ENCODE results near the gene SPPL3.

The SPPL3 gene

DNA sequence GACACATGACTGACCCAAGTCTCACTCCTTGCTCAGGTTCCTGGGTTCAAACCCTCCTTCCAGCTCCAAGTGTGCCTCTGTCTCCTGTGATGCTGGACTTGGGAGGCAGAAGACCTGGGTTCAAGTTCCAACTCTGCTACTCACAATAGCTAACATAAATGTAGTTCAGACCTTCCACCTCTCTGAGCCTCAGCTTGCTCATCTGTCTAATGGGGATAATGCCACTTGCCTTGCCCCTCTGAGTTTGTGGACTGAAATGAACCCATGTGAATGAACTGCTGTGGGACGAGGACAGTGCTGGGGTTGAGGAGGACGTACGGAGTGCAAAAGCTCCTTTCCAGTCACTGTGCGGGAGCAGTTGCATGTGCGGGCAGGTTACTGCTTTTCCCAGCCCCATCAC lies 137.6 kb downstream of the SPPL3 start:
- in situ Hi-C loops (cut with MboI; ENCODE audit: low pct_unique_long_range_greater_than_20kb, low sequenced_read_pairs): no loop called here
- DNase-seq: no peak

DNA sequence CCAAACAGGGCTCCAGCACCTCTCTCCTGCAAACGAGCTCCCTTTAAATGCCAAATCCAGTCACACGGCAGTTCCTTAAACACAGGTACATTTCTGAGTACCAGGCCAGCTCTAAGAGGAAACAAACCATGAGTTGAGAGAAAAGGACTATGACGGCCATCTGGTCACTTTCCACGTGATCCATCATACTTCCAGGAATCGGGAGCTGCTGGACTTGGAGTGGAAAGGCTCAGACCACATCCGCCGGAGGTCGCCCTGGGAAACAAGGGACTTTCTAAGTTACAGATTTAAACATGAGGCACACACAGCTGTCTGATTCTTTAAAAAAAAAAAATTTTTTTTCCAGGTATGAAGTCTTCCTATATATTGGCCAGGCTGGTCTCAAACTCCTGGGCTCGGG lies 139.3 kb downstream of the SPPL3 start:
- in situ Hi-C loops (cut with MboI; ENCODE audit: low pct_unique_long_range_greater_than_20kb, low sequenced_read_pairs): no loop called here
- no peak for DNase-seq

GRCh38 chr12:120763250-120763649 lies 140.9 kb downstream of the SPPL3 start:
- no peak for DNase-seq
- in situ Hi-C loops (cut with MboI; ENCODE audit: low pct_unique_long_range_greater_than_20kb, low sequenced_read_pairs): no loop called here

GRCh38 chr12:120762086-120762485 lies 142.1 kb downstream of the SPPL3 start:
- in situ Hi-C loops (cut with MboI; ENCODE audit: low pct_unique_long_range_greater_than_20kb, low sequenced_read_pairs): no loop called here
- DNase-seq: no peak

DNA sequence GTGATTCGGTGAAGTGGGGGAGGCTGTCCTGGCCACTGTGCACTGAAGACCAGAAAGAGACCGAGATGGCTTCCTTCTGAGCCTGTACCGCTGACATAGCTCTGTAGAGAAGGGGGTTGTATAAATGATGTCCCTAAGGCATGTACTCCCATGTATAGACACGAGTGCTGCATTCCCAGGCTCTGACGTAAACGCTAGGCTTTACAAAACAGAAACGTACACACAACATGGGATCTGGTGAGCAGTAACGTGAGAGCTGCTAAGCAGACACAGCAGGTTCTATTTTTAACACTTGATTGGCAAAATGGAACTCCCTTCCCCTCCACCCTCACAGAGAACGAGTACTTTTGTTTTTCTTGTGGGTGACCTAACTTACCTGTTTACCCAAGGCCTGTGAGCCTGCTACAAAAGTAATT lies 142.6 kb downstream of the SPPL3 start:
- no peak for DNase-seq
- in situ Hi-C loops (cut with MboI; ENCODE audit: low pct_unique_long_range_greater_than_20kb, low sequenced_read_pairs): no loop called here

- in situ Hi-C loops (cut with MboI; ENCODE audit: low pct_unique_long_range_greater_than_20kb, low sequenced_read_pairs): no loop called here
- DNase-seq: no peak
Observed at GRCh38 chr12:120760349-120761254, 143.6 kb downstream of the SPPL3 start.

DNA sequence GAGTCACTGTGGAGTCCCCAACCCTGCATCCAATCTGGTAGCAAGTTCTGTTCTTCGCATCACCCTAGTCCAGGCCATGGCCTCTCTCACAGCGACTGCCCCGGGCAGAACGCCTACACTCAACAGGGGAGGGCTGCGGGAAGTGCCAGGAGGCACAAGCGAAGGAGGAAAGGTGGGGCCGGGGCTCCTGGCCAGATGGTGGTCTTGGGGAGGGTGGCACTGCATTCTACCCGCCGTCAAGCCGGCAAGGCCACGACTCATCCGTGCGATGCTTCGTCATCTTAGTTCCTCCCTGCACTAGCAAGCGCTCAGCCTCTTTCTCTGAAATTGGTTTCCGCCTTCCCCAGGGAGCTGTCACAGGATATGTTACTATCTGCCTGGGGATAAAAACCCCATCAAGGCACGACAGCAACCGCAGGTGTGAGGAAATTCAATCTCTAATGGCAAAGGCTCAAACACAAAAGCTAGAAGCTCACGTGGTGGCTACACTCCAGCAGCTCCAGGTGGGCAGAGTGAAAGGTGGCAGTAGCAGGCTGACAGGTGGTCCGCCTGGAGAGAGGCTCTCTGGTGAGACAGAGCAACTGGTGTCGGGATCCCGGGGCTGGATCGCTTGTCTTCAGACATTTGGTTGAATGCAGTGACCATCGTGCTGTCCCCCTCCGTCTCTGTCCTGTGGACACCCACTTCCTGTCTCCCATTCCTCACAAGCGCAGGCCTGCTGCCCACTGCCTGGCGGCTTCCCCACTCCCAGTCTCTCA lies 144.4 kb downstream of the SPPL3 start:
- in situ Hi-C loops (cut with MboI; ENCODE audit: low pct_unique_long_range_greater_than_20kb, low sequenced_read_pairs): no loop called here
- DNase-seq: no peak

- in situ Hi-C loops (cut with MboI; ENCODE audit: low pct_unique_long_range_greater_than_20kb, low sequenced_read_pairs): no loop called here
- DNase-seq: peak; percentile 20
Observed at GRCh38 chr12:120758798-120759590, 145.2 kb downstream of the SPPL3 start.

DNA sequence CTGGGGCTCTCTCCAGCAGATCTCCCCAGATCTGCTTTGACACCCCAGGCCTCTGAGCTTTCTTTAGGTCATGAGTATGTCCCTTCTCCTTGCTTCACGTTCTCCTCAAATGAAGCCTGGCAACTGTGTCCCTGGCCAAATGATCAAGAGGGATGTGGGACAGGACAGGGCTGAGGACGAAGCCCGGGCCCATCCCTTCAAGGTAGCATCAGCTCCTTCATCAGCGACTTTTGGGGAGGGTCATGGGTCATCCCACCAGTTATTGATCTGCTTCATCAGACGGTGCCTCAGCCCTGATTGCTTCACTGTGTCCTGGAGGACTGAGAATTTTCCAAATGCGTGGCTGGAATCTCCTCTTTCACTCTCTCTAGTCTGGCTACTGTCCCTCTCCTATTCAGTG lies 146.2 kb downstream of the SPPL3 start:
- in situ Hi-C loops (cut with MboI; ENCODE audit: low pct_unique_long_range_greater_than_20kb, low sequenced_read_pairs): no loop called here
- no peak for DNase-seq

DNA sequence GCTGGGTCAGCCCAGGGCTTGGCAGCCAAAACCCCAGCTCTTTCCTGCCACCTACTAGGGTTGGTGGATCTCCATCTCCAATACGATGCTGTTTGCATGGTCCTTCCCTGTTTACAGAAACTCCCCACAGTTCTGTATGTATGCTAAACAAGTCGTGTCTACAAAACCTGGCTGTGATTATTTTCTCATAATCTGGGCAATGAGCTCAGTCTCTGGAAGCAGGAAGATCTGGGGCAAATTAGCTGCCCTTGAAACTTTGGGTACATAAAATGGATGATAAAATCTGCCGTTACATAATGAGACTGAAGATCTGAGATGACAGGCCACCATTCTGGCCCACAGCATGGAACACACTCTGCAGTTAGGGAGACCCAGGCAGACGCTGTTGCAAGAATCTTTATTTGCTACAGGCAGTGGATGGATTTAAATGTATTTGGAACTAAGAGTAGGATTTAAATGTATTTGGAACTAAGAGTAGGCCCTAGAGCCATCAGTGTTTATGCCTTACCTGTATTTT lies 146.9 kb downstream of the SPPL3 start:
- no peak for DNase-seq
- in situ Hi-C loops (cut with MboI; ENCODE audit: low pct_unique_long_range_greater_than_20kb, low sequenced_read_pairs): no loop called here

DNA sequence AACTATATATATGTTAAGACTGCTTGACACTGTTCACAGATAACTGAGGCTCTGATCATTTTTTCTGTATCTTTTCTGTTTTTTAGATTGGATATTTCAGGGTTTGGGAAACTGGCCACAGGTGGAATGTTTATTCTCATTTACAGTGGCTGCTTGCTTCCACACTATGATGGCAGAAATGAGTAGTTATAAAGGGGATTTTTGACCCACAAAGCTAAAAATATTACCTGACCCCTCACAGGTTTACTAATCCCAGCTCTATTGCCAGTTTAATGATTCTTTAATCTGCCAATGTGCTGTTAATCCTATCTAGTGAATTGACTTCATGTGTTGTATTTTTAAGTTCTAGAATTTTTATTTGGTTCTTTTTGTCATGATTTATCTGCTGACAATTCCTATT lies 148.9 kb downstream of the SPPL3 start:
- in situ Hi-C loops (cut with MboI; ENCODE audit: low pct_unique_long_range_greater_than_20kb, low sequenced_read_pairs): no loop called here
- DNase-seq: no peak

- DNase-seq: no peak
- in situ Hi-C loops (cut with MboI; ENCODE audit: low pct_unique_long_range_greater_than_20kb, low sequenced_read_pairs): no loop called here
Observed at GRCh38 chr12:120754792-120755191, 149.4 kb downstream of the SPPL3 start.

DNA sequence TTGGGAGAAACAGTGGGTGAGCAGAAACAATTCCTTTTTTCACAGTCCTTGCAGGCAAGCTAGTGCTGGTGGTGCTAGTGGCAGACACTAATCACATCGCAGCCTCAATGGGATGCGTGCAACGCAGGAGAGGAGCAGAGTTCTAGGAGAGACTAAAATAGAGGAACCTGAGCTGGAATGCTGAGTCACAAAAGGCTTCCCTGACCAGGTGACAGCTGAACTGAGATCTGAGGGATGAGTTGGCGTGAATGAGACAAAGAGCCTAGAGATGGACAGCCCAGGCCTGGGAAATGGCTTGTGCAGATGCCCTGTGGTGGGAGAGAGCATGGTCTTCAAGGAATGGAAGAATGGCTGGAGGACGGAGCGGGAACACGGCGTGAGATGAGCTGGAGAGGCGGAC lies 152.8 kb downstream of the SPPL3 start:
- DNase-seq: no peak
- in situ Hi-C loops (cut with MboI; ENCODE audit: low pct_unique_long_range_greater_than_20kb, low sequenced_read_pairs): no loop called here

GRCh38 chr12:120750806-120751205 lies 153.4 kb downstream of the SPPL3 start:
- in situ Hi-C loops (cut with MboI; ENCODE audit: low pct_unique_long_range_greater_than_20kb, low sequenced_read_pairs): no loop called here
- no peak for DNase-seq

GRCh38 chr12:120749256-120749655 lies 154.9 kb downstream of the SPPL3 start:
- in situ Hi-C loops (cut with MboI; ENCODE audit: low pct_unique_long_range_greater_than_20kb, low sequenced_read_pairs): no loop called here
- DNase-seq: no peak

- DNase-seq: no peak
- in situ Hi-C loops (cut with MboI; ENCODE audit: low pct_unique_long_range_greater_than_20kb, low sequenced_read_pairs): no loop called here
Observed at GRCh38 chr12:120748242-120748641, 155.9 kb downstream of the SPPL3 start.

GRCh38 chr12:120744922-120745493 lies 159.2 kb downstream of the SPPL3 start:
- in situ Hi-C loops (cut with MboI; ENCODE audit: low pct_unique_long_range_greater_than_20kb, low sequenced_read_pairs): no loop called here
- no peak for DNase-seq

- in situ Hi-C loops (cut with MboI; ENCODE audit: low pct_unique_long_range_greater_than_20kb, low sequenced_read_pairs): no loop called here
- no peak for DNase-seq
Observed at GRCh38 chr12:120741476-120742421, 162.4 kb downstream of the SPPL3 start.
